ENCODE data around the gene IFNAR1. TPM values are rescaled to one million over a fixed set of nuclear protein-coding genes. Genes with fewer than 3 reads are reported as not detected.

Gene IFNAR1
- total RNA-seq, 1 experiment from 2014 or later, result 14.2 TPM

- H3K36me3 Mint-ChIP-seq (ENCODE audit: insufficient read depth in 1 of 3, low read depth in 3 of 3), result peaks cover 8 to 30% (median 16%) of the 10 kb centered on the region in 3 experiments; a peak in 5 of 7 replicates
Measured at GRCh38 chr21:33355996-33356395, 31.2 kb downstream of the IFNAR1 start.

More at GRCh38 chr21:33355996-33356395, 31.2 kb downstream of the IFNAR1 start:
- Histone ChIP-seq H3T11ph (ENCODE audit: low read length) (no peak overlapping the region), H2BK120ac (ENCODE audit: low read depth, low read length, poor library complexity, severe bottlenecking) (no peak overlapping the region), H2AFZ (ENCODE audit: low read length) (no peak overlapping the region), H3K23ac (ENCODE audit: insufficient read length, low read depth, low read length) (no peak overlapping the region), H3K4me2 (ENCODE audit: insufficient read depth, insufficient read length, low read length) (no peak overlapping the region), H4K8ac (replicated peaks; ENCODE audit: insufficient read length, low read depth, low read length) (no peak overlapping the region), H3K9me3 (ENCODE audit: control insufficient read depth, low read depth, low read length) (no peaks in the 10 kb centered on the region), H2BK15ac (ENCODE audit: low read depth, low read length) (no peak overlapping the region), H3K23me2 (ENCODE audit: insufficient read length, low read depth, low read length, poor library complexity, severe bottlenecking) (no peaks in the 10 kb centered on the region), H4K20me1 (ENCODE audit: control insufficient read depth, insufficient read depth, insufficient read length) (no peaks in the 10 kb centered on the region), H3K4me1 (ENCODE audit: insufficient read depth, low read length) (no peaks in the 10 kb centered on the region), H3K27me3 (ENCODE audit: insufficient read depth, low read length) (no peaks in the 10 kb centered on the region), H3K79me2 (ENCODE audit: insufficient read depth, low read length) (no peaks in the 10 kb centered on the region), H4K5ac (ENCODE audit: insufficient read length, low read depth, low read length) (no peak overlapping the region), H3K79me1 (ENCODE audit: insufficient read depth, low read depth, low read length, poor library complexity, severe bottlenecking) (no peaks in the 10 kb centered on the region), H3K56ac (ENCODE audit: insufficient read length, low read depth, low read length) (no peak overlapping the region), H2AK5ac (ENCODE audit: insufficient read length, low read length) (no peak overlapping the region), H3K18ac (ENCODE audit: insufficient read length, low read depth, low read length) (no peak overlapping the region), H3K9ac (ENCODE audit: extremely low read depth, insufficient read length, low read length) (no peak overlapping the region), H4K91ac (ENCODE audit: insufficient read length, low read depth, low read length) (no peak overlapping the region), H3K27ac (ENCODE audit: insufficient read length, low read depth, low read length) (no peak overlapping the region), H2BK20ac (ENCODE audit: low read depth, low read length, poor library complexity, severe bottlenecking) (no peak overlapping the region), H2BK12ac (ENCODE audit: insufficient read length, low read depth, low read length) (no peak overlapping the region), H2BK5ac (ENCODE audit: insufficient read length, low read length) (no peak overlapping the region), H3K14ac (ENCODE audit: insufficient read depth, low read length) (no peak overlapping the region), H3K4ac (ENCODE audit: low read depth, low read length) (no peak overlapping the region)
- DNase-seq, result no peak
- Mint-ChIP-seq H3K9me3 (no peaks in the 10 kb centered on the region), H3K27ac (no peak overlapping the region), H3K27me3 (ENCODE audit: low read depth) (no peaks in the 10 kb centered on the region), H3K4me3 (no peak overlapping the region), H3K4me1 (peaks cover 4% of the 10 kb centered on the region in 2 experiments)
- no peak for TF ChIP-seq CTCF (conservative IDR thresholded peaks at IDR 0.05)
- no CpG with 5 or more reads among the region's 11 CpGs for WGBS (ENCODE audit: extremely low coverage, insufficient read length, low lambda C conversion rate)
